8988T (cell line): ENCODE results near the gene KDM4D.
"Not testable (repeated sequence)": the region's sequence is repeated elsewhere in the genome, so short reads cannot be mapped to it uniquely, and the experiment has no call there.

Experiments
- DNase-seq: peaks from one replicate; pipeline ENCODE4 v3.0.0; 2011

Gene KDM4D

GRCh38 chr11:94959179-94959578 lies 14.3 kb upstream of the KDM4D start:
- no peak for DNase-seq

GRCh38 chr11:94960488-94960887 lies 13.0 kb upstream of the KDM4D start:
- DNase-seq, result no peak

GRCh38 chr11:94961255-94961654 lies 12.3 kb upstream of the KDM4D start:
- no peak for DNase-seq

- DNase-seq, result no peak
Observed at GRCh38 chr11:94964934-94965333, 8.6 kb upstream of the KDM4D start.

- DNase-seq, result no peak
Observed at GRCh38 chr11:94968334-94968958, 5.1 kb upstream of the KDM4D start.

- no peak for DNase-seq
Observed at GRCh38 chr11:94972700-94973098, 810 bp upstream of the KDM4D start.

GRCh38 chr11:94974178-94974577 lies 669 bp downstream of the KDM4D start:
- DNase-seq, result no peak

- DNase-seq, result no peak
Observed at GRCh38 chr11:94975599-94975998, 2.1 kb downstream of the KDM4D start.

- no peak for DNase-seq
Observed at GRCh38 chr11:94987378-94987777, 13.9 kb downstream of the KDM4D start.

GRCh38 chr11:94988748-94989147 lies 15.2 kb downstream of the KDM4D start:
- DNase-seq, result no peak

GRCh38 chr11:94993400-94993943 lies 20.0 kb downstream of the KDM4D start:
- DNase-seq, result no peak

- no peak for DNase-seq
Observed at GRCh38 chr11:94997437-94997836, 23.9 kb downstream of the KDM4D start.

- no peak for DNase-seq
Observed at GRCh38 chr11:94998285-94998684, 24.8 kb downstream of the KDM4D start.

GRCh38 chr11:95003716-95004115 lies 30.2 kb downstream of the KDM4D start:
- DNase-seq, result no peak

- DNase-seq, result no peak
Observed at GRCh38 chr11:95005642-95006041, 32.1 kb downstream of the KDM4D start.

- DNase-seq, result no peak
Observed at GRCh38 chr11:95011376-95011775, 37.9 kb downstream of the KDM4D start.

GRCh38 chr11:95014184-95014821 lies 40.8 kb downstream of the KDM4D start:
- no peak for DNase-seq

- no peak for DNase-seq
Observed at GRCh38 chr11:95016139-95016538, 42.6 kb downstream of the KDM4D start.

GRCh38 chr11:95021468-95021867 lies 48.0 kb downstream of the KDM4D start:
- DNase-seq, result not testable (repeated sequence)

GRCh38 chr11:95024958-95025357 lies 51.4 kb downstream of the KDM4D start, which contains the start of gene KDM4E:
KDM4E (plus strand) TSS chr11:95025258; CDS start chr11:95025558, 300 bp downstream.
- no peak for DNase-seq

- DNase-seq, result not testable (repeated sequence)
Observed at GRCh38 chr11:95025594-95025993, 52.1 kb downstream of the KDM4D start.

GRCh38 chr11:95028357-95028756 lies 54.8 kb downstream of the KDM4D start:
- no peak for DNase-seq

- no peak for DNase-seq
Observed at GRCh38 chr11:95033051-95033450, 59.5 kb downstream of the KDM4D start.

- DNase-seq, result no peak
Observed at GRCh38 chr11:95035316-95035715, 61.8 kb downstream of the KDM4D start.
